ENCODE results near the gene SLC27A5.

DNA sequence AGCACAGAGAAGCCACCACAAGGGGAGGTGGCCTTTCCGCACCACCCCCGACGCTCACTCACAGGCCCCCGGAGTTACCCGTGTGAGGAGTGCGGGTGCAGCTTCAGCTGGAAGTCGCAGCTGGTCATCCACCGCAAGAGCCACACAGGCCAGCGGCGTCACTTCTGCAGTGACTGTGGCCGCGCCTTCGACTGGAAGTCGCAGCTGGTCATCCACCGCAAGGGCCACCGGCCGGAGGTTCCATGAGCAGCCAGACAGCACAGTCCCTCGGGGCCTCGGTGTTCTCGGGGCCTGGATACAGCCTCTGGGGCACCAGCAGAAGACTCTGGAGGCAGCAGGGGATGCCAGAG is 31.3 kb downstream of the SLC27A5 start:
- no peak for TF ChIP-seq ZNF274 (IDR thresholded peaks at IDR 0.05; ENCODE audit: low read depth, low read length)
- TF ChIP-seq SUZ12 (IDR thresholded peaks at IDR 0.05; ENCODE audit: extremely low read depth, insufficient read depth, insufficient read length) = no peak

Measured in NT2/D1 (cell line).